ENCODE data around the gene ATP8B4. TPM values are rescaled to one million over a fixed set of nuclear protein-coding genes. Genes with fewer than 3 reads are reported as not detected.

The ATP8B4 gene
- total and polyA plus RNA-seq, 10 of the 15 experiments (the other 5 are each of a cell fraction or from before 2014, with no cell fraction given), result 0.02 to 0.94 (median 0.19) TPM

DNA sequence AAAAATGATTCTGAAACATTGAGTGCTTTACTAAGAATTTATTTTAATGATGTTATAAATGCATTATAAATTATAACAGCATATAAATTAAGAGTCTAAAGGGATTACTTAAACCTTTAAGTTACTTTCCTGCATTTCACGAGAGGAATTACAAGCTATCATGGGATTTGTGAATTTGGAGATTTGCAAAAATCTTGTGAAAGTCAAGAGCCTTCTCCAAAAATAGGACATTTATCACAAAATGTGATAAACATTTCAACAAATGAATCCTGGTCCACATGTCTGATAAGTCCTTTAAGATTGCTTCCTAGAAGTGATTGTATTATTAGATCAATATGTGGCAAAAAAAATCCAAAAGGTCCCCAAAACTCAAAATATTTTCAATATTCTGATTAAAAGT, 154.5 kb downstream of the ATP8B4 start (continued):
- TF ChIP-seq SKIL (IDR thresholded peaks at IDR 0.05; ENCODE audit: low read depth, poor library complexity, severe bottlenecking) (no peak), E4F1 (IDR thresholded peaks at IDR 0.05; ENCODE audit: borderline replicate concordance, partially characterized antibody) (no peak), NFXL1 (IDR thresholded peaks at IDR 0.05; ENCODE audit: borderline replicate concordance) (no peak), SMARCA5 (IDR thresholded peaks at IDR 0.05) (no peak), ZNF622 (IDR thresholded peaks at IDR 0.05) (no peak), YBX1 (IDR thresholded peaks at IDR 0.05) (no peak), POLR2AphosphoS5 (IDR thresholded peaks at IDR 0.05; ENCODE audit: low read length) (no peak)
- TF ChIP-seq, protein P1, sequence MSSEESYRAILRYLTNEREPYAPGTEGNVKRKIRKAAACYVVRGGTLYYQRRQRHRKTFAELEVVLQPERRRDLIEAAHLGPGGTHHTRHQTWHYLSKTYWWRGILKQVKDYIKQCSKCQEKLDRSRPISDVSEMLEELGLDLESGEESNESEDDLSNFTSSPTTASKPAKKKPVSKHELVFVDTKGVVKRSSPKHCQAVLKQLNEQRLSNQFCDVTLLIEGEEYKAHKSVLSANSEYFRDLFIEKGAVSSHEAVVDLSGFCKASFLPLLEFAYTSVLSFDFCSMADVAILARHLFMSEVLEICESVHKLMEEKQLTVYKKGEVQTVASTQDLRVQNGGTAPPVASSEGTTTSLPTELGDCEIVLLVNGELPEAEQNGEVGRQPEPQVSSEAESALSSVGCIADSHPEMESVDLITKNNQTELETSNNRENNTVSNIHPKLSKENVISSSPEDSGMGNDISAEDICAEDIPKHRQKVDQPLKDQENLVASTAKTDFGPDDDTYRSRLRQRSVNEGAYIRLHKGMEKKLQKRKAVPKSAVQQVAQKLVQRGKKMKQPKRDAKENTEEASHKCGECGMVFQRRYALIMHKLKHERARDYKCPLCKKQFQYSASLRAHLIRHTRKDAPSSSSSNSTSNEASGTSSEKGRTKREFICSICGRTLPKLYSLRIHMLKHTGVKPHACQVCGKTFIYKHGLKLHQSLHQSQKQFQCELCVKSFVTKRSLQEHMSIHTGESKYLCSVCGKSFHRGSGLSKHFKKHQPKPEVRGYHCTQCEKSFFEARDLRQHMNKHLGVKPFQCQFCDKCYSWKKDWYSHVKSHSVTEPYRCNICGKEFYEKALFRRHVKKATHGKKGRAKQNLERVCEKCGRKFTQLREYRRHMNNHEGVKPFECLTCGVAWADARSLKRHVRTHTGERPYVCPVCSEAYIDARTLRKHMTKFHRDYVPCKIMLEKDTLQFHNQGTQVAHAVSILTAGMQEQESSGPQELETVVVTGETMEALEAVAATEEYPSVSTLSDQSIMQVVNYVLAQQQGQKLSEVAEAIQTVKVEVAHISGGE (CRISPR knock-in tag; IDR thresholded peaks at IDR 0.05), result no peak

Measured in GM12878 (cell line).